ENCODE data around the gene AMBRA1.
A peak's percentile ranks its signal among the peaks of the same experiment; 100 is the strongest.

The AMBRA1 gene

DNA sequence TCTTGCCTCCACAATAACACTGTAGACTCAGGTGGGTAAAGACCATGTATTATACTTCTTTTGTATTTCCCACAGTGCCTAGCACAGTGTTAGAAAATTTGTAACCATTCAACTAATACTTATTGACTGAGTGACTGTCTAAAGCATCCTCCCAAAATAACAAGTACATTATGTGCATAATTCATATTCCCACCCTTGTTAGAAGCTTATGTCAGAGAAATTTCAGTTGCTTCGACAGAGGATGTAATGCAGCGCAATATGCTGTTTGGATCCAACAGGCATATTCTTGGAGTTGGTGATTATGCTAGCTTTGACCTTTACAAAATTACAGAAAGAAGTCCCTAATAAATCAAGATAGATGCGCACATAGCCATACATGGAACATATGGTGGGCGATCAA lies 53.0 kb downstream of the AMBRA1 start:
- no peak overlapping the region for H3K27ac ChIP-seq
- peaks cover 12% of the 10 kb centered on the region for H3K4me1 ChIP-seq (ENCODE audit: low read depth, poor library complexity, severe bottlenecking)
- peaks cover 11% of the 10 kb centered on the region for H3K79me2 ChIP-seq (ENCODE audit: insufficient read depth, low read depth)
- no peak overlapping the region for H3K9ac ChIP-seq
- H3K36me3 ChIP-seq (ENCODE audit: insufficient read depth): no peaks in the 10 kb centered on the region
- no peak overlapping the region for H3K4me2 ChIP-seq
- TF ChIP-seq, protein P1, sequence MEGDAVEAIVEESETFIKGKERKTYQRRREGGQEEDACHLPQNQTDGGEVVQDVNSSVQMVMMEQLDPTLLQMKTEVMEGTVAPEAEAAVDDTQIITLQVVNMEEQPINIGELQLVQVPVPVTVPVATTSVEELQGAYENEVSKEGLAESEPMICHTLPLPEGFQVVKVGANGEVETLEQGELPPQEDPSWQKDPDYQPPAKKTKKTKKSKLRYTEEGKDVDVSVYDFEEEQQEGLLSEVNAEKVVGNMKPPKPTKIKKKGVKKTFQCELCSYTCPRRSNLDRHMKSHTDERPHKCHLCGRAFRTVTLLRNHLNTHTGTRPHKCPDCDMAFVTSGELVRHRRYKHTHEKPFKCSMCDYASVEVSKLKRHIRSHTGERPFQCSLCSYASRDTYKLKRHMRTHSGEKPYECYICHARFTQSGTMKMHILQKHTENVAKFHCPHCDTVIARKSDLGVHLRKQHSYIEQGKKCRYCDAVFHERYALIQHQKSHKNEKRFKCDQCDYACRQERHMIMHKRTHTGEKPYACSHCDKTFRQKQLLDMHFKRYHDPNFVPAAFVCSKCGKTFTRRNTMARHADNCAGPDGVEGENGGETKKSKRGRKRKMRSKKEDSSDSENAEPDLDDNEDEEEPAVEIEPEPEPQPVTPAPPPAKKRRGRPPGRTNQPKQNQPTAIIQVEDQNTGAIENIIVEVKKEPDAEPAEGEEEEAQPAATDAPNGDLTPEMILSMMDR (conservative IDR thresholded peaks at IDR 0.05; ENCODE audit: low read depth, low read length): no peak
- no peak overlapping the region for H3K4me3 ChIP-seq (IDR thresholded peaks at IDR 0.05; ENCODE audit: insufficient read depth, low read depth, low read length)
- no peaks in the 10 kb centered on the region for H3K27me3 ChIP-seq (ENCODE audit: insufficient read depth, low read depth)
- 0 out of 2 replicates have a peak, but pooled peaks cover 1% of the 10 kb centered on the region for H4K20me1 ChIP-seq (ENCODE audit: insufficient read depth)
- H2AFZ ChIP-seq (ENCODE audit: low read depth): no peak overlapping the region

DNA sequence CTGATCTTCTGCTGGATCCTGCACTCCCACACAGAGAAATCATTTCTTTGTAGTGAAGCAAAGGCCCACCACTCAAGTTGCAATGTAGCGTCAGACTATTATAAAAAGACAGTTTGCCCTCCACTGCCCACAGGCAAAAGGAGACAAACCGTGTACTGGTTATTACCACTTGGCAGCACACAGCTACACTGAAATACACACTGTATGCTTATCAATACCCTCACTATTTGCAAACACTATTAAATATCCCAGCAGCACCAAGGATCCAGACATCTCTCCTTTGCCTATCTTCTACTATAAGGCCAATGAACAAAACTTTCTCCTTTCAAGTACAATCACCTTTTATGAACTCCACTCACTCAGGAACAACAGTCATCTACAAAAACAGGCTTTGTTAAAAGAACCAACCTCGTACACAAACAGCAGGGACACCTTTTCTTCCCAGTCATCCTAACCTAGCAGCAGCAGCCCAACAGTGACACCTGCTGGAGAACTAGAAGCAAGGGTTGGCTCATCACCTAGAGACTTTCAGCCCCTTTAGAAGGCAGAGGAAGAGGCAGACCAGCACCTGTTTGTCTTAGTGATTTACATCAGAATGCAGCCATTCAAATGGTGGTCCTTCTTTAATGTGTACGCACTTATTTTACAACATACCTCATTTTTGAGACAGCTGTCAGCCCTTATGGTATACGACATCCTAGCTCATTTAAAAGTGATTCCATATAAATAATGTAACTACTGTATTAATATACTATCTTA lies 56.1 kb downstream of the AMBRA1 start:
- Histone ChIP-seq H3K4me2 (no peak overlapping the region), H3K27me3 (ENCODE audit: insufficient read depth, low read depth) (no peaks in the 10 kb centered on the region), H2AFZ (ENCODE audit: low read depth) (no peak overlapping the region), H3K79me2 (ENCODE audit: insufficient read depth, low read depth) (peaks cover 30% of the 10 kb centered on the region), H3K4me3 (IDR thresholded peaks at IDR 0.05; ENCODE audit: insufficient read depth, low read depth, low read length) (no peak overlapping the region), H3K27ac (no peak overlapping the region), H3K9ac (no peak overlapping the region), H3K36me3 (ENCODE audit: insufficient read depth) (no peaks in the 10 kb centered on the region), H3K4me1 (ENCODE audit: low read depth, poor library complexity, severe bottlenecking) (peaks cover 12% of the 10 kb centered on the region), H4K20me1 (ENCODE audit: insufficient read depth) (0 out of 2 replicates have a peak, but pooled peaks cover 5% of the 10 kb centered on the region)
- TF ChIP-seq, protein P1 (conservative IDR thresholded peaks at IDR 0.05; ENCODE audit: low read depth, low read length): peak; percentile 95

- H3K79me2 ChIP-seq (ENCODE audit: insufficient read depth, low read depth): peaks cover 35% of the 10 kb centered on the region
- H3K4me1 ChIP-seq (ENCODE audit: low read depth, poor library complexity, severe bottlenecking): peaks cover 12% of the 10 kb centered on the region
- H3K36me3 ChIP-seq (ENCODE audit: insufficient read depth): no peaks in the 10 kb centered on the region
- no peak overlapping the region for H3K4me3 ChIP-seq (IDR thresholded peaks at IDR 0.05; ENCODE audit: insufficient read depth, low read depth, low read length)
- H3K9ac ChIP-seq: no peak overlapping the region
- H2AFZ ChIP-seq (ENCODE audit: low read depth): no peak overlapping the region
- H3K4me2 ChIP-seq: no peak overlapping the region
- 0 out of 2 replicates have a peak, but pooled peaks cover 5% of the 10 kb centered on the region for H4K20me1 ChIP-seq (ENCODE audit: insufficient read depth)
- H3K27ac ChIP-seq: no peak overlapping the region
- no peaks in the 10 kb centered on the region for H3K27me3 ChIP-seq (ENCODE audit: insufficient read depth, low read depth)
- TF ChIP-seq, protein P1 (conservative IDR thresholded peaks at IDR 0.05; ENCODE audit: low read depth, low read length): no peak
These were observed 56.7 kb downstream of the AMBRA1 start for GRCh38 chr11:46537121-46537520.

DNA sequence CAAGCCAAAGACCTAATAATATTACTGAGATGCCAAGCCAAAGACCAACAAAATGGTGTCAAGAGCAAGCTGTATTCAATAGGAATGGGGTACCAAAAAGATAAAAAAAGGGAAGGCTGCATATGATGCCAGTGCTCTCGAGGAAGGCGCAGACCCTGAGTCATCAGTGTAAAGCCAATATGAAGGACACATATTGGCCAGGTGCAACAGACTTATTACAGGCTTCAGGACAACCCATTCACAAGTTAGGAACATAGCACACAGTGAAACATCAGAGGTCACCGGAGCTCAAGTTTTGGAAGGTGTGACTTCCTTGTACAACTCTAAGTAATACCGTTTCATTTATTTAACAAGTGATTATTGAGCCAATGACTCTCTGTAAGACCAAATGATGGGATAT lies 58.1 kb downstream of the AMBRA1 start:
- no peak overlapping the region for H3K4me3 ChIP-seq (IDR thresholded peaks at IDR 0.05; ENCODE audit: insufficient read depth, low read depth, low read length)
- no peak overlapping the region for H3K27ac ChIP-seq
- no peak overlapping the region for H2AFZ ChIP-seq (ENCODE audit: low read depth)
- H3K79me2 ChIP-seq (ENCODE audit: insufficient read depth, low read depth): peaks cover 35% of the 10 kb centered on the region
- TF ChIP-seq, protein P1 (conservative IDR thresholded peaks at IDR 0.05; ENCODE audit: low read depth, low read length): no peak
- no peak overlapping the region for H3K4me2 ChIP-seq
- H3K27me3 ChIP-seq (ENCODE audit: insufficient read depth, low read depth): no peaks in the 10 kb centered on the region
- peaks cover 12% of the 10 kb centered on the region for H3K4me1 ChIP-seq (ENCODE audit: low read depth, poor library complexity, severe bottlenecking)
- H4K20me1 ChIP-seq (ENCODE audit: insufficient read depth): 0 out of 2 replicates have a peak, but pooled peaks cover 5% of the 10 kb centered on the region
- no peak overlapping the region for H3K9ac ChIP-seq
- no peaks in the 10 kb centered on the region for H3K36me3 ChIP-seq (ENCODE audit: insufficient read depth)

Data from KMS-11 (cell line).